H1 (cell line): Measurements from ENCODE around the gene KCND3. TPM values are rescaled to one million over a fixed set of nuclear protein-coding genes. Genes with fewer than 3 reads are reported as not detected.

Source experiments
- CTCF ChIA-PET: fragments of 300-600 bp; sonication (Branson Sonifier 250); formaldehyde crosslinking; loops from one replicate; lab custom pipeline; 2021; ENCODE audit not compliant: partially characterized antibody; lab: Charles Lee
- POLR2A ChIA-PET: fragments of 300-600 bp; sonication (Branson Sonifier 250); formaldehyde crosslinking; loops from one replicate; lab custom pipeline; 2021; ENCODE audit warnings: inconsistent platforms; ENCODE audit not compliant: partially characterized antibody; lab: Charles Lee
- DNase-seq, 2 experiments: peaks; one replicate each; pipeline versions ENCODE4 v3.0.0 to v3.0.0-alpha.2; 2010 to 2022; ENCODE audit warnings: low spot score in 2 of 2, low read depth in 1 of 2, mixed read lengths in 1 of 2
- FAIRE-seq: peaks from 2 replicates; lab custom pipeline; 2011; peaks lifted over from hg19 to GRCh38; lab: Jason Lieb, UNC
- H2AFZ ChIP-seq: 2 replicates; pipeline ENCODE4 v1.8.1; 2012; ENCODE audit warnings: low read length, inconsistent platforms
- H2AK5ac ChIP-seq: 2 replicates; pipeline ENCODE4 v1.6.1; 2013; ENCODE audit warnings: low read depth, low read length
- H2BK120ac ChIP-seq: replicated peaks from 2 replicates; pipeline ENCODE3; 2013; ENCODE audit warnings: low read depth, low read length, inconsistent platforms
- H2BK12ac ChIP-seq: 2 replicates; pipeline ENCODE4 v1.6.1; 2013; ENCODE audit warnings: low read depth, low read length
- H2BK15ac ChIP-seq: 2 replicates; pipeline ENCODE4 v1.6.1; 2013; ENCODE audit warnings: low read length
- H2BK20ac ChIP-seq: 2 replicates; pipeline ENCODE4 v1.6.1; 2013; ENCODE audit warnings: low read length
- H2BK5ac ChIP-seq: 2 replicates; pipeline ENCODE4 v1.6.1; 2013; ENCODE audit warnings: low read depth, low read length
- H3K14ac ChIP-seq: 2 replicates; pipeline ENCODE4 v1.6.1; 2013; ENCODE audit warnings: inconsistent platforms; ENCODE audit not compliant: insufficient read length
- H3K18ac ChIP-seq: 2 replicates; pipeline ENCODE4 v1.6.1; 2013; ENCODE audit warnings: low read length; ENCODE audit errors: extremely low read depth
- H3K23ac ChIP-seq: 2 replicates; pipeline ENCODE4 v1.6.1; 2013; ENCODE audit warnings: inconsistent platforms; ENCODE audit not compliant: insufficient read length
- H3K23me2 ChIP-seq: 2 replicates; pipeline ENCODE4 v1.6.1; 2013; ENCODE audit warnings: low read depth, low read length
- H3K27ac ChIP-seq: 2 replicates; pipeline ENCODE4 v1.6.1; 2011; ENCODE audit warnings: low read depth, low read length, inconsistent platforms
- H3K27me3 ChIP-seq, 4 experiments: replicated peaks in 1 of 4; 1 replicate in 1 of 4; 2 replicates in 3 of 4; pipeline versions ENCODE4 v1.6.1 to v1.8.1; 2011 to 2013; ENCODE audit warnings: low read length in 3 of 4, mild to moderate bottlenecking in 3 of 4, inconsistent platforms in 2 of 4, mixed read lengths in 2 of 4, moderate library complexity in 1 of 4; ENCODE audit not compliant: control insufficient read depth in 3 of 4, insufficient read depth in 3 of 4; ENCODE audit errors: extremely low read depth in 1 of 4
- H3K36me3 ChIP-seq, 4 experiments: 2 replicates each; pipeline versions ENCODE4 v1.6.1 to v1.8.1; 2011 to 2013; ENCODE audit warnings: mild to moderate bottlenecking in 4 of 4, low read length in 3 of 4, moderate library complexity in 2 of 4, control low read depth in 1 of 4, inconsistent platforms in 1 of 4; ENCODE audit not compliant: insufficient read depth in 4 of 4, control insufficient read depth in 2 of 4
- H3K4ac ChIP-seq: replicated peaks from 2 replicates; pipeline ENCODE3; 2013; ENCODE audit warnings: low read length, low read depth, mixed read lengths, inconsistent platforms; ENCODE audit not compliant: insufficient read length
- H3K4me1 ChIP-seq, 4 experiments: replicated peaks in 1 of 4; 1 replicate in 1 of 4; 2 replicates in 3 of 4; pipeline versions ENCODE4 v1.6.1 to v1.8.1; 2011 to 2013; ENCODE audit warnings: low read length in 3 of 4, inconsistent platforms in 2 of 4, mixed read lengths in 1 of 4; ENCODE audit not compliant: insufficient read depth in 4 of 4, control insufficient read depth in 3 of 4
- H3K4me2 ChIP-seq, 2 experiments: 2 replicates each; pipeline versions ENCODE4 v1.6.1 to v1.8.1; 2011 to 2013; ENCODE audit warnings: low read depth in 2 of 2, low read length in 2 of 2, control low read depth in 1 of 2, inconsistent platforms in 1 of 2, mild to moderate bottlenecking in 1 of 2; ENCODE audit not compliant: insufficient read depth in 1 of 2
- H3K4me3 ChIP-seq, 4 experiments: fragments of 200-600, 300-600 bp in 1 of 4; sonication (generic), shearing (Covaris generic), sonication (Bioruptor Twin) in 1 of 4; 2 replicates each; pipeline versions ENCODE4 v1.5.1 to v1.8.1; 2011 to 2016; ENCODE audit warnings: low read length in 4 of 4, low read depth in 3 of 4, control low read depth in 2 of 4, inconsistent platforms in 2 of 4, mild to moderate bottlenecking in 2 of 4, mixed read lengths in 1 of 4, moderate library complexity in 1 of 4; ENCODE audit not compliant: insufficient read depth in 2 of 4; ENCODE audit errors: extremely low read depth in 1 of 4
- H3K56ac ChIP-seq: replicated peaks from 2 replicates; pipeline ENCODE3; 2013; ENCODE audit warnings: low read depth, mild to moderate bottlenecking, mixed read lengths, low read length, inconsistent platforms; ENCODE audit not compliant: insufficient read length
- H3K79me1 ChIP-seq: 2 replicates; pipeline ENCODE4 v1.6.1; 2013; ENCODE audit warnings: low read depth, low read length, control low read depth
- H3K79me2 ChIP-seq, 2 experiments: 2 replicates each; pipeline versions ENCODE4 v1.6.1 to v1.8.1; 2012 to 2013; ENCODE audit warnings: low read length in 2 of 2, mild to moderate bottlenecking in 2 of 2, inconsistent platforms in 1 of 2; ENCODE audit not compliant: insufficient read depth in 2 of 2, control insufficient read depth in 1 of 2
- H3K9ac ChIP-seq, 4 experiments: replicated peaks in 1 of 4; 1 replicate in 1 of 4; 2 replicates in 3 of 4; pipeline versions ENCODE4 v1.6.1 to v1.8.1; 2011 to 2013; ENCODE audit warnings: low read depth in 3 of 4, low read length in 3 of 4, control low read depth in 2 of 4, mild to moderate bottlenecking in 2 of 4, moderate library complexity in 2 of 4, inconsistent platforms in 1 of 4; ENCODE audit errors: extremely low read depth in 1 of 4
- H3K9me3 ChIP-seq, 2 experiments: 2 replicates each; pipeline versions ENCODE4 v1.6.1 to v1.8.1; 2012 to 2013; ENCODE audit warnings: mild to moderate bottlenecking in 2 of 2, moderate library complexity in 2 of 2, control low read depth in 1 of 2, inconsistent platforms in 1 of 2, low read depth in 1 of 2, low read length in 1 of 2, mixed read lengths in 1 of 2; ENCODE audit not compliant: insufficient read depth in 2 of 2
- H4K20me1 ChIP-seq, 2 experiments: replicated peaks in 1 of 2; 2 replicates each; pipeline versions ENCODE3 to v1.8.1; 2011 to 2013; ENCODE audit warnings: inconsistent platforms in 2 of 2, low read length in 2 of 2, mild to moderate bottlenecking in 1 of 2; ENCODE audit not compliant: insufficient read depth in 2 of 2, control insufficient read depth in 1 of 2
- H4K5ac ChIP-seq: 2 replicates; pipeline ENCODE4 v1.6.1; 2013; ENCODE audit warnings: low read length, low read depth, mixed read lengths, inconsistent platforms; ENCODE audit not compliant: insufficient read length
- H4K8ac ChIP-seq: 2 replicates; pipeline ENCODE4 v1.8.0; 2013; ENCODE audit warnings: mild to moderate bottlenecking, moderate library complexity, low read length, inconsistent platforms; ENCODE audit not compliant: insufficient read depth; ENCODE audit errors: extremely low read depth
- H4K91ac ChIP-seq: replicated peaks from 2 replicates; pipeline ENCODE3; 2013; ENCODE audit warnings: low read length, mixed read lengths, inconsistent platforms; ENCODE audit not compliant: insufficient read length
- CBX8 ChIP-seq: fragments of 300-800, 300-1000 bp; sonication (generic); IDR thresholded peaks from 2 replicates; pipeline ENCODE4 v1.7.1; 2016; ENCODE audit warnings: low read depth, low read length, borderline replicate concordance
- KDM4A ChIP-seq: IDR thresholded peaks from one replicate; pipeline ENCODE4 v1.7.1; 2012; ENCODE audit warnings: low read depth, mild to moderate bottlenecking, moderate library complexity, low read length, inconsistent platforms; ENCODE audit not compliant: severe bottlenecking
- MAFK ChIP-seq: IDR thresholded peaks from 2 replicates; pipeline ENCODE4 v1.6.1; 2012; ENCODE audit warnings: low read depth, mild to moderate bottlenecking, improper control_type of control experiment, low read length
- POLR2A ChIP-seq, 2 experiments: IDR thresholded peaks; 1 replicate in 1 of 2; 2 replicates in 1 of 2; pipeline ENCODE4 v1.6.1; 2011; ENCODE audit warnings: low read depth in 2 of 2, low read length in 2 of 2, mild to moderate bottlenecking in 2 of 2; ENCODE audit errors: control extremely low read depth in 1 of 2
- POU5F1 ChIP-seq: IDR thresholded peaks from 2 replicates; pipeline ENCODE4 v1.6.1; 2011; ENCODE audit warnings: low read depth, mild to moderate bottlenecking, low read length, moderate library complexity
- WGBS, 2 experiments: shearing (Covaris generic) in 1 of 2; methylation state at CpG; one replicate each; pipeline versions ENCODE4 v1.1.6 to v1.1.7; 2013 to 2015; ENCODE audit warnings: low lambda C conversion rate in 2 of 2, mixed read lengths in 2 of 2, inconsistent platforms in 1 of 2, low coverage in 1 of 2, missing lambda C conversion rate in 1 of 2; ENCODE audit not compliant: insufficient replicate concordance in 2 of 2, insufficient coverage in 1 of 2, insufficient read length in 1 of 2; ENCODE audit errors: extremely low coverage in 1 of 2, missing lambda C conversion rate in 1 of 2; 5-methylcytosine and 5-hydroxymethylcytosine counted together
- polyA plus RNA-seq, 7 experiments: library from polyadenylated mRNA; depleted of rRNA in 3 of 7; stranded (reverse) in 5 of 7; unstranded in 2 of 7; fragments of >200 nt in 5 of 7; fragments of 200-250 nt in 2 of 7; gene quantifications; 1 replicate in 5 of 7; 2 replicates in 1 of 7; 4 replicates in 1 of 7; pipeline versions ENCODE4 v1.2.1 to v1.2.3, GENCODE V29; 2011 to 2013; ENCODE audit warnings: missing spikeins in 2 of 7, mixed read lengths in 2 of 7
- total RNA-seq: library from RNA; stranded (reverse); fragmentation: NEBNext Ultra II Directional; extraction: Animal tissue kit (Norgen Biotek cat#: 25700); gene quantifications from 2 replicates; pipeline ENCODE4 v1.2.1, GENCODE V29; 2021

Gene KCND3
- total and polyA plus RNA-seq, 2 of the 8 experiments (the other 6 are each of a cell fraction or from before 2014, with no cell fraction given) = 0.14 to 0.48 TPM

DNA sequence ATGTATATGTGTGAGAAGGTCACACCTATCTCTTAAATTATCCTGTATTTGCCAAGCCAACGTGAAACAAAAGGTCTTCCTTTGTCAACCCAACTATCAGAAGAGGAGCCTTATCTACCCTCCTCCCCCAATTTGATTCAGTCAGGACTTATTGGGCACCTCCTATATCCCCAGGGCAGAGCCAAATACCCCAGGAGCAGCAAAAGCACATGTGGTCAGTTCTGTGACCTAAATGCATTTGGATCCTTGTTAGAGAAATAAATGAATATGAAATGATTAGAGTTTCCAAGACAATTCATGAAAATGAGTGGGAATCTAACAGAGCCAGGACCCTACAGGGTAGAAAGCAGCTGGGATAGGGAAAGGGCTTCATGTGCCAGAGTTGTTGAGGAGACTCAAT lies 37.0 kb upstream of the KCND3 start:
- 100% methylated on average over 1 of the region's 1 CpG; no CpG with 5 or more reads in 1 of the 2 experiments for WGBS, 2 experiments
- CTCF ChIA-PET = no interaction called here
- no peak overlapping the region for H3K23ac ChIP-seq
- no peak overlapping the region for H2BK12ac ChIP-seq
- H2BK20ac ChIP-seq = no peak overlapping the region
- H3K36me3 ChIP-seq = no peaks in the 10 kb centered on the region
- H2AFZ ChIP-seq = no peak overlapping the region
- no peaks in the 10 kb centered on the region for H3K79me1 ChIP-seq
- H3K27me3 ChIP-seq = no peaks in the 10 kb centered on the region
- no peak for TF ChIP-seq KDM4A
- TF ChIP-seq POU5F1 = no peak
- no peak for TF ChIP-seq CBX8
- TF ChIP-seq POLR2A (IDR thresholded peaks at IDR 0.05; ENCODE audit: control extremely low read depth in 1 of 2, low read depth in 2 of 2, low read length in 2 of 2) = no peak
- TF ChIP-seq MAFK = no peak
- no peak overlapping the region for H3K27ac ChIP-seq
- H3K9ac ChIP-seq = no peak overlapping the region
- POLR2A ChIA-PET = interaction anchor here (1.0 kb wide), 1 partner anchor 18 kb away, joined by 3 read pairs; no protein-coding TSS in a partner anchor
- no peak overlapping the region for H2BK15ac ChIP-seq
- H3K18ac ChIP-seq = no peak overlapping the region
- no peaks in the 10 kb centered on the region for H4K20me1 ChIP-seq
- H4K8ac ChIP-seq = no peak overlapping the region
- H2AK5ac ChIP-seq = no peak overlapping the region
- H3K4me1 ChIP-seq = no peaks in the 10 kb centered on the region
- H4K5ac ChIP-seq = no peak overlapping the region
- no peak overlapping the region for H3K4me2 ChIP-seq
- H4K91ac ChIP-seq = no peak overlapping the region
- FAIRE-seq = no peak
- no peaks in the 10 kb centered on the region for H3K79me2 ChIP-seq
- DNase-seq = no peak
- no peak overlapping the region for H3K4ac ChIP-seq
- H2BK120ac ChIP-seq = no peak overlapping the region
- no peak overlapping the region for H2BK5ac ChIP-seq
- no peaks in the 10 kb centered on the region for H3K23me2 ChIP-seq
- no peak overlapping the region for H3K4me3 ChIP-seq
- no peak overlapping the region for H3K56ac ChIP-seq
- no peak overlapping the region for H3K14ac ChIP-seq
- no peaks in the 10 kb centered on the region for H3K9me3 ChIP-seq
